ENCODE measurements around the gene RNF32.

DNA sequence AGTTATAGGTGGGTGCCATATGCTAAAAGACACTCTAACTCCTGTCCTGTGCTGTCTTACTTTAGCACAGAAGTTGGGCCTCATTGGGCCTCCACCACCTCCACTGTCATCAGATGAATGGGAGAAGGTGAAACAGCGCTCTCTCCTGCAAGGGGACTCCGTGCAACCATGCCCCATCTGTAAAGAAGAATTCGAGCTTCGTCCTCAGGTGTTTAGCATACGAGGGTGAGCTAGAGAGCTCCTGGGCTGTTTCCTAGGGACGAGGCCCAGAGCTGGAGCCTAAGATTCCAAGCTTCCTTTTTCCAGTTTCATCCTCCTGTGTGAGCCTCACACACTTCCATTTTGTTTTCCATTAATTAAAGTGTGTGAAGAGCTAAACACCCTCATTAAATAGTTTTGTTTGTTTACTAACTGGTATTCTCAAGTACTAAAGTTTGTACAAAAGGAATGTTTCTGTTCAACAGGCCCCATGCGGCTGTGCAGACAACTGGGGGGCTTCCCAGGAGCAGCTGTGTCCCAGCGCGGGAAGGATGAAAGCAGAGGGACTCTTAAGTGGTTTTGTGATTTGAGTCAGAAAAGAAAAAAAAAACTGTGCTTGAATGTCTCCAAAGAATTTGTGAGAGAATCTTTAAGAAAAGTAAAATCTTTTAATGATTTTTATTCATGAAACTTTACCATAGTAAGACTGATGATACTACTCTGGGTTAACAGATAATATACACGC is 14.1 kb downstream of the RNF32 start:
- no peak for TF ChIP-seq TAF1 (IDR thresholded peaks at IDR 0.05; ENCODE audit: low read depth, low read length)
- no peak for TF ChIP-seq POLR2AphosphoS5 (IDR thresholded peaks at IDR 0.05; ENCODE audit: low read depth, low read length)
- no peak for TF ChIP-seq POLR2A (IDR thresholded peaks at IDR 0.05; ENCODE audit: low read depth, low read length)
- TF ChIP-seq SPI1 (IDR thresholded peaks at IDR 0.05; ENCODE audit: low read depth, low read length): no peak

Measured in GM12891 (cell line).